HepG2 (cell line): Measurements from ENCODE around the gene SNAP47. TPM values are rescaled to one million over a fixed set of nuclear protein-coding genes. Genes with fewer than 3 reads are reported as not detected.

Experiments
- ATAC-seq: fragments of 200-7000 bp; cut with Tn5 transposase; 3 replicates; pipeline ENCODE4 v1.9.1; 2020; ENCODE audit warnings: mild to moderate bottlenecking, moderate library complexity
- BruUV-seq: library from RNA; stranded (reverse); fragments of 400-500 nt; replicated peaks from 2 replicates; lab custom pipeline; 2021; lab: Mats Ljungman, UMichigan
- CTCF ChIA-PET: fragments of 300-600 bp; formaldehyde crosslinking; extraction: SDS; loops from one replicate; lab custom pipeline; 2021; ENCODE audit warnings: low total read pairs, inconsistent platforms, low intra/inter-chr PET ratio; lab: Yijun Ruan, JAX
- POLR2A ChIA-PET: fragments of 350-600 bp; sonication (Branson Sonifier 250); formaldehyde crosslinking; loops from one replicate; lab custom pipeline; 2020; ENCODE audit warnings: antibody characterized with exemption, inconsistent platforms; lab: Yijun Ruan, JAX
- DNase-seq: peaks from one replicate; pipeline ENCODE4 v3.0.0-alpha.2; 2015; ENCODE audit warnings: low spot score
- FAIRE-seq: peaks from 3 replicates; lab custom pipeline; 2011; peaks lifted over from hg19 to GRCh38; lab: Jason Lieb, UNC
- H2AFZ ChIP-seq: one replicate; pipeline ENCODE4 v1.6.1; 2011; ENCODE audit warnings: low read length, inconsistent platforms
- H3K27ac ChIP-seq: fragments of 300-600 bp; 3 replicates; pipeline ENCODE4 v1.8.0; 2011; ENCODE audit warnings: mixed run types, mild to moderate bottlenecking, mixed read lengths, low read length, inconsistent platforms; ENCODE audit not compliant: insufficient read depth; ENCODE audit errors: extremely low read length
- H3K27me3 ChIP-seq, 2 experiments: fragments of 200-600 bp in 1 of 2; 2 replicates in 1 of 2; 3 replicates in 1 of 2; pipeline versions ENCODE4 v1.6.0 to v1.8.0; 2011; ENCODE audit warnings: low read length in 2 of 2, mild to moderate bottlenecking in 2 of 2, moderate library complexity in 2 of 2, inconsistent platforms in 1 of 2; ENCODE audit not compliant: insufficient read depth in 2 of 2, control insufficient read depth in 1 of 2
- H3K36me3 ChIP-seq, 2 experiments: fragments of 200-600 bp in 1 of 2; replicated peaks in 1 of 2; 2 replicates in 1 of 2; 3 replicates in 1 of 2; pipeline versions ENCODE4 v1.5.1 to v1.8.0; 2011; ENCODE audit warnings: low read length in 2 of 2, inconsistent platforms in 1 of 2; ENCODE audit not compliant: insufficient read depth in 2 of 2, control insufficient read depth in 1 of 2
- H3K4me1 ChIP-seq: 2 replicates; pipeline ENCODE4 v1.5.1; 2012; ENCODE audit warnings: low read length, inconsistent platforms; ENCODE audit not compliant: insufficient read depth
- H3K4me2 ChIP-seq: 2 replicates; pipeline ENCODE4 v1.6.0; 2011; ENCODE audit warnings: low read depth, low read length, inconsistent platforms
- H3K4me3 ChIP-seq, 3 experiments: fragments of 200-600 bp in 1 of 3; sonication (generic), shearing (Covaris generic) in 1 of 3; replicated peaks in 1 of 3; 2 replicates each; pipeline ENCODE4 v1.5.1; 2011 to 2016; ENCODE audit warnings: low read length in 3 of 3, inconsistent platforms in 2 of 3, low read depth in 2 of 3, mild to moderate bottlenecking in 2 of 3, control low read depth in 1 of 3, mixed read lengths in 1 of 3; ENCODE audit not compliant: insufficient read depth in 1 of 3
- H3K79me2 ChIP-seq: one replicate; pipeline ENCODE4 v1.6.1; 2011; ENCODE audit warnings: low read length, inconsistent platforms; ENCODE audit not compliant: insufficient read depth
- H3K9ac ChIP-seq: 2 replicates; pipeline ENCODE4 v1.6.0; 2011; ENCODE audit warnings: mild to moderate bottlenecking, low read depth, low read length, inconsistent platforms; ENCODE audit not compliant: insufficient read depth
- H3K9me3 ChIP-seq: 2 replicates; pipeline ENCODE4 v1.5.1; 2012; ENCODE audit warnings: mild to moderate bottlenecking, low read length
- H4K20me1 ChIP-seq: 2 replicates; pipeline ENCODE4 v1.6.0; 2011; ENCODE audit warnings: inconsistent platforms, mild to moderate bottlenecking, low read length, moderate library complexity; ENCODE audit not compliant: insufficient read depth
- ARNT2 ChIP-seq: sonication (generic); formaldehyde crosslinking; IDR thresholded peaks from 2 replicates; pipeline ENCODE4 v1.8.0; 2022; ENCODE audit warnings: mild to moderate bottlenecking, low read depth, missing genetic modification reagents, moderate library complexity
- ATF3 ChIP-seq: sonication (generic); formaldehyde crosslinking; IDR thresholded peaks from 2 replicates; pipeline ENCODE4 v1.4.0; 2020; ENCODE audit warnings: missing genetic modification reagents
- HMG20A ChIP-seq: IDR thresholded peaks from 2 replicates; pipeline ENCODE4 v1.6.1; 2016; ENCODE audit warnings: borderline replicate concordance
- ISX ChIP-seq: sonication (generic); formaldehyde crosslinking; conservative IDR thresholded peaks from 2 replicates; pipeline ENCODE4 v1.5.0; 2020; ENCODE audit warnings: missing genetic modification reagents
- JDP2 ChIP-seq: sonication (generic); formaldehyde crosslinking; IDR thresholded peaks from 2 replicates; pipeline ENCODE4 v1.8.1; 2022; ENCODE audit warnings: missing genetic modification reagents, borderline replicate concordance
- KAT2B ChIP-seq: fragments of 150-350 bp; IDR thresholded peaks from 2 replicates; pipeline ENCODE4 v1.6.1; 2014; ENCODE audit warnings: low read depth, low read length, borderline replicate concordance
- NFAT5 ChIP-seq: sonication (generic); formaldehyde crosslinking; IDR thresholded peaks from 2 replicates; pipeline ENCODE4 v1.4.0; 2020; ENCODE audit warnings: missing genetic modification reagents
- POGZ ChIP-seq: sonication (generic); formaldehyde crosslinking; IDR thresholded peaks from 2 replicates; pipeline ENCODE4 v1.4.0; 2020; ENCODE audit warnings: mild to moderate bottlenecking, missing genetic modification reagents
- SMAD1 ChIP-seq: sonication (generic); formaldehyde crosslinking; IDR thresholded peaks from 2 replicates; pipeline ENCODE4 v1.4.0; 2020; ENCODE audit warnings: missing genetic modification reagents, low read depth, mild to moderate bottlenecking, borderline replicate concordance
- ZNF18 ChIP-seq: sonication (generic); formaldehyde crosslinking; IDR thresholded peaks from 2 replicates; pipeline ENCODE4 v1.8.0; 2022; ENCODE audit warnings: mild to moderate bottlenecking, missing genetic modification reagents; ENCODE audit not compliant: insufficient replicate concordance
- ZNF674 ChIP-seq: sonication (generic); formaldehyde crosslinking; IDR thresholded peaks from 2 replicates; pipeline ENCODE4 v1.5.0; 2020; ENCODE audit warnings: low read depth, mild to moderate bottlenecking, missing genetic modification reagents
- ZNF687 ChIP-seq: sonication (generic); formaldehyde crosslinking; IDR thresholded peaks from 2 replicates; pipeline ENCODE4 v1.5.1; 2020; ENCODE audit warnings: mild to moderate bottlenecking, missing genetic modification reagents, moderate library complexity
- ZNF83 ChIP-seq: sonication (generic); formaldehyde crosslinking; IDR thresholded peaks from 2 replicates; pipeline ENCODE4 v1.4.0; 2020; ENCODE audit warnings: missing genetic modification reagents, mild to moderate bottlenecking, borderline replicate concordance
- ZSCAN21 ChIP-seq: sonication (generic); formaldehyde crosslinking; IDR thresholded peaks from 2 replicates; pipeline ENCODE4 v1.8.0; 2022; ENCODE audit warnings: mild to moderate bottlenecking, missing genetic modification reagents, moderate library complexity, borderline replicate concordance
- WGBS: methylation state at CpG from one replicate; pipeline ENCODE4 v1.1.6; 2017; ENCODE audit warnings: low lambda C conversion rate; 5-methylcytosine and 5-hydroxymethylcytosine counted together
- in situ Hi-C: cut with HindIII; loops from 2 replicates; pipeline ENCODE4 v1.10.0; 2017; ENCODE audit warnings: low pct_unique_long_range_greater_than_20kb; ENCODE audit not compliant: extremely low pct_ligation_motif_present
- intact Hi-C: fragments of 100-400 bp; cut with micrococcal nuclease; formaldehyde crosslinking; loops from one replicate; pipeline ENCODE4 v1.10.0; 2022; ENCODE audit not compliant: unreplicated experiment
- polyA plus RNA-seq, 8 experiments: library from polyadenylated mRNA; depleted of rRNA in 3 of 8; stranded (reverse) in 7 of 8; unstranded in 1 of 8; fragments of >200 nt; fragmentation: Illumina TruSeq in 4 of 8; extraction: Trizol in 4 of 8; gene quantifications; 2 replicates each; pipeline versions ENCODE4 v1.2.1 to v1.2.3, GENCODE V29; 2011 to 2016; ENCODE audit warnings: low read depth in 4 of 8, missing spikeins in 1 of 8, mixed read lengths in 1 of 8; ENCODE audit not compliant: insufficient read depth in 1 of 8
- total RNA-seq, 5 experiments: library from RNA; depleted of rRNA; stranded (reverse); fragments of >200 nt; fragmentation: Illumina TruSeq; extraction: Trizol; gene quantifications; 2 replicates each; pipeline ENCODE4 v1.2.3, GENCODE V29; 2016; ENCODE audit warnings: low read depth in 1 of 5

Gene SNAP47
- total and polyA plus RNA-seq, 2 of the 13 experiments (the other 11 are each of a cell fraction or from before 2014, with no cell fraction given): 13.6 to 25.1 TPM

GRCh38 chr1:227685807-227686206 lies 49.4 kb upstream of the SNAP47 start:
- H3K9ac ChIP-seq: no peak overlapping the region
- H3K27me3 ChIP-seq: no peaks in the 10 kb centered on the region
- H3K4me3 ChIP-seq: no peak overlapping the region
- DNase-seq: no peak
- 16% methylated on average over 8 of the region's 8 CpGs for WGBS
- ATAC-seq: no peak
- H4K20me1 ChIP-seq: no peaks in the 10 kb centered on the region
- ChIA-PET CTCF (no interaction called here), POLR2A (no interaction called here)
- H3K4me2 ChIP-seq: no peak overlapping the region
- no peak for FAIRE-seq
- H3K36me3 ChIP-seq: no peaks in the 10 kb centered on the region
- H3K27ac ChIP-seq: no peak overlapping the region
- H3K79me2 ChIP-seq: no peaks in the 10 kb centered on the region
- BruUV-seq: no TSS peak
- H3K4me1 ChIP-seq: no peaks in the 10 kb centered on the region
- intact Hi-C loops (no loop called here), in situ Hi-C loops (no loop called here)
- no peak overlapping the region for H2AFZ ChIP-seq
- peaks cover 47% of the 10 kb centered on the region for H3K9me3 ChIP-seq
- TF ChIP-seq ZSCAN21 (CRISPR knock-in tag) (no peak), ATF3 (CRISPR knock-in tag) (no peak), ZNF83 (CRISPR knock-in tag) (no peak), KAT2B (no peak), HMG20A (no peak), POGZ (no peak), ZNF687 (CRISPR knock-in tag) (no peak), ISX (CRISPR knock-in tag) (no peak), ARNT2 (CRISPR knock-in tag) (no peak), NFAT5 (CRISPR knock-in tag) (no peak), SMAD1 (CRISPR knock-in tag) (no peak), ZNF18 (CRISPR knock-in tag) (no peak), JDP2 (CRISPR knock-in tag) (no peak), ZNF674 (CRISPR knock-in tag) (no peak)
